H1 (cell line): ENCODE measurements around the gene C15orf62. TPM values are rescaled to one million over a fixed set of nuclear protein-coding genes. Genes with fewer than 3 reads are reported as not detected.

Experiments
- CTCF ChIA-PET: fragments of 300-600 bp; sonication (Branson Sonifier 250); formaldehyde crosslinking; loops from one replicate; lab custom pipeline; 2021; ENCODE audit not compliant: partially characterized antibody; lab: Charles Lee
- POLR2A ChIA-PET: fragments of 300-600 bp; sonication (Branson Sonifier 250); formaldehyde crosslinking; loops from one replicate; lab custom pipeline; 2021; ENCODE audit warnings: inconsistent platforms; ENCODE audit not compliant: partially characterized antibody; lab: Charles Lee
- DNase-seq, 2 experiments: peaks; one replicate each; pipeline versions ENCODE4 v3.0.0 to v3.0.0-alpha.2; 2010 to 2022; ENCODE audit warnings: low spot score in 2 of 2, low read depth in 1 of 2, mixed read lengths in 1 of 2
- FAIRE-seq: peaks from 2 replicates; lab custom pipeline; 2011; peaks lifted over from hg19 to GRCh38; lab: Jason Lieb, UNC
- H2AFZ ChIP-seq: 2 replicates; pipeline ENCODE4 v1.8.1; 2012; ENCODE audit warnings: low read length, inconsistent platforms
- H2AK5ac ChIP-seq: 2 replicates; pipeline ENCODE4 v1.6.1; 2013; ENCODE audit warnings: low read depth, low read length
- H2BK120ac ChIP-seq: replicated peaks from 2 replicates; pipeline ENCODE3; 2013; ENCODE audit warnings: low read depth, low read length, inconsistent platforms
- H2BK12ac ChIP-seq: 2 replicates; pipeline ENCODE4 v1.6.1; 2013; ENCODE audit warnings: low read depth, low read length
- H2BK15ac ChIP-seq: 2 replicates; pipeline ENCODE4 v1.6.1; 2013; ENCODE audit warnings: low read length
- H2BK20ac ChIP-seq: 2 replicates; pipeline ENCODE4 v1.6.1; 2013; ENCODE audit warnings: low read length
- H2BK5ac ChIP-seq: 2 replicates; pipeline ENCODE4 v1.6.1; 2013; ENCODE audit warnings: low read depth, low read length
- H3K14ac ChIP-seq: 2 replicates; pipeline ENCODE4 v1.6.1; 2013; ENCODE audit warnings: inconsistent platforms; ENCODE audit not compliant: insufficient read length
- H3K18ac ChIP-seq: 2 replicates; pipeline ENCODE4 v1.6.1; 2013; ENCODE audit warnings: low read length; ENCODE audit errors: extremely low read depth
- H3K23ac ChIP-seq: 2 replicates; pipeline ENCODE4 v1.6.1; 2013; ENCODE audit warnings: inconsistent platforms; ENCODE audit not compliant: insufficient read length
- H3K23me2 ChIP-seq: 2 replicates; pipeline ENCODE4 v1.6.1; 2013; ENCODE audit warnings: low read depth, low read length
- H3K27ac ChIP-seq: 2 replicates; pipeline ENCODE4 v1.6.1; 2011; ENCODE audit warnings: low read depth, low read length, inconsistent platforms
- H3K27me3 ChIP-seq, 4 experiments: replicated peaks in 1 of 4; 1 replicate in 1 of 4; 2 replicates in 3 of 4; pipeline versions ENCODE4 v1.6.1 to v1.8.1; 2011 to 2013; ENCODE audit warnings: low read length in 3 of 4, mild to moderate bottlenecking in 3 of 4, inconsistent platforms in 2 of 4, mixed read lengths in 2 of 4, moderate library complexity in 1 of 4; ENCODE audit not compliant: control insufficient read depth in 3 of 4, insufficient read depth in 3 of 4; ENCODE audit errors: extremely low read depth in 1 of 4
- H3K36me3 ChIP-seq, 4 experiments: 2 replicates each; pipeline versions ENCODE4 v1.6.1 to v1.8.1; 2011 to 2013; ENCODE audit warnings: mild to moderate bottlenecking in 4 of 4, low read length in 3 of 4, moderate library complexity in 2 of 4, control low read depth in 1 of 4, inconsistent platforms in 1 of 4; ENCODE audit not compliant: insufficient read depth in 4 of 4, control insufficient read depth in 2 of 4
- H3K4ac ChIP-seq: replicated peaks from 2 replicates; pipeline ENCODE3; 2013; ENCODE audit warnings: low read length, low read depth, mixed read lengths, inconsistent platforms; ENCODE audit not compliant: insufficient read length
- H3K4me1 ChIP-seq, 4 experiments: replicated peaks in 1 of 4; 1 replicate in 1 of 4; 2 replicates in 3 of 4; pipeline versions ENCODE4 v1.6.1 to v1.8.1; 2011 to 2013; ENCODE audit warnings: low read length in 3 of 4, inconsistent platforms in 2 of 4, mixed read lengths in 1 of 4; ENCODE audit not compliant: insufficient read depth in 4 of 4, control insufficient read depth in 3 of 4
- H3K4me2 ChIP-seq, 2 experiments: 2 replicates each; pipeline versions ENCODE4 v1.6.1 to v1.8.1; 2011 to 2013; ENCODE audit warnings: low read depth in 2 of 2, low read length in 2 of 2, control low read depth in 1 of 2, inconsistent platforms in 1 of 2, mild to moderate bottlenecking in 1 of 2; ENCODE audit not compliant: insufficient read depth in 1 of 2
- H3K4me3 ChIP-seq, 4 experiments: fragments of 200-600, 300-600 bp in 1 of 4; sonication (generic), shearing (Covaris generic), sonication (Bioruptor Twin) in 1 of 4; 2 replicates each; pipeline versions ENCODE4 v1.5.1 to v1.8.1; 2011 to 2016; ENCODE audit warnings: low read length in 4 of 4, low read depth in 3 of 4, control low read depth in 2 of 4, inconsistent platforms in 2 of 4, mild to moderate bottlenecking in 2 of 4, mixed read lengths in 1 of 4, moderate library complexity in 1 of 4; ENCODE audit not compliant: insufficient read depth in 2 of 4; ENCODE audit errors: extremely low read depth in 1 of 4
- H3K56ac ChIP-seq: replicated peaks from 2 replicates; pipeline ENCODE3; 2013; ENCODE audit warnings: low read depth, mild to moderate bottlenecking, mixed read lengths, low read length, inconsistent platforms; ENCODE audit not compliant: insufficient read length
- H3K79me1 ChIP-seq: 2 replicates; pipeline ENCODE4 v1.6.1; 2013; ENCODE audit warnings: low read depth, low read length, control low read depth
- H3K79me2 ChIP-seq, 2 experiments: 2 replicates each; pipeline versions ENCODE4 v1.6.1 to v1.8.1; 2012 to 2013; ENCODE audit warnings: low read length in 2 of 2, mild to moderate bottlenecking in 2 of 2, inconsistent platforms in 1 of 2; ENCODE audit not compliant: insufficient read depth in 2 of 2, control insufficient read depth in 1 of 2
- H3K9ac ChIP-seq, 4 experiments: replicated peaks in 1 of 4; 1 replicate in 1 of 4; 2 replicates in 3 of 4; pipeline versions ENCODE4 v1.6.1 to v1.8.1; 2011 to 2013; ENCODE audit warnings: low read depth in 3 of 4, low read length in 3 of 4, control low read depth in 2 of 4, mild to moderate bottlenecking in 2 of 4, moderate library complexity in 2 of 4, inconsistent platforms in 1 of 4; ENCODE audit errors: extremely low read depth in 1 of 4
- H3K9me3 ChIP-seq, 2 experiments: 2 replicates each; pipeline versions ENCODE4 v1.6.1 to v1.8.1; 2012 to 2013; ENCODE audit warnings: mild to moderate bottlenecking in 2 of 2, moderate library complexity in 2 of 2, control low read depth in 1 of 2, inconsistent platforms in 1 of 2, low read depth in 1 of 2, low read length in 1 of 2, mixed read lengths in 1 of 2; ENCODE audit not compliant: insufficient read depth in 2 of 2
- H4K20me1 ChIP-seq, 2 experiments: replicated peaks in 1 of 2; 2 replicates each; pipeline versions ENCODE3 to v1.8.1; 2011 to 2013; ENCODE audit warnings: inconsistent platforms in 2 of 2, low read length in 2 of 2, mild to moderate bottlenecking in 1 of 2; ENCODE audit not compliant: insufficient read depth in 2 of 2, control insufficient read depth in 1 of 2
- H4K5ac ChIP-seq: 2 replicates; pipeline ENCODE4 v1.6.1; 2013; ENCODE audit warnings: low read length, low read depth, mixed read lengths, inconsistent platforms; ENCODE audit not compliant: insufficient read length
- H4K8ac ChIP-seq: 2 replicates; pipeline ENCODE4 v1.8.0; 2013; ENCODE audit warnings: mild to moderate bottlenecking, moderate library complexity, low read length, inconsistent platforms; ENCODE audit not compliant: insufficient read depth; ENCODE audit errors: extremely low read depth
- H4K91ac ChIP-seq: replicated peaks from 2 replicates; pipeline ENCODE3; 2013; ENCODE audit warnings: low read length, mixed read lengths, inconsistent platforms; ENCODE audit not compliant: insufficient read length
- BRCA1 ChIP-seq: IDR thresholded peaks from 2 replicates; pipeline ENCODE4 v1.6.1; 2012; ENCODE audit warnings: low read depth, low read length, improper control_type of control experiment
- CBX8 ChIP-seq: fragments of 300-800, 300-1000 bp; sonication (generic); IDR thresholded peaks from 2 replicates; pipeline ENCODE4 v1.7.1; 2016; ENCODE audit warnings: low read depth, low read length, borderline replicate concordance
- MAFK ChIP-seq: IDR thresholded peaks from 2 replicates; pipeline ENCODE4 v1.6.1; 2012; ENCODE audit warnings: low read depth, mild to moderate bottlenecking, improper control_type of control experiment, low read length
- POLR2A ChIP-seq, 2 experiments: IDR thresholded peaks; 1 replicate in 1 of 2; 2 replicates in 1 of 2; pipeline ENCODE4 v1.6.1; 2011; ENCODE audit warnings: low read depth in 2 of 2, low read length in 2 of 2, mild to moderate bottlenecking in 2 of 2; ENCODE audit errors: control extremely low read depth in 1 of 2
- RAD21 ChIP-seq, 2 experiments: IDR thresholded peaks in 1 of 2; conservative IDR thresholded peaks in 1 of 2; 2 replicates each; pipeline ENCODE4 v1.6.1; 2011; ENCODE audit warnings: low read depth in 2 of 2, low read length in 2 of 2, improper control_type of control experiment in 1 of 2, inconsistent platforms in 1 of 2, mild to moderate bottlenecking in 1 of 2, moderate library complexity in 1 of 2
- RXRA ChIP-seq: IDR thresholded peaks from 2 replicates; pipeline ENCODE4 v1.6.1; 2011; ENCODE audit warnings: low read depth, mild to moderate bottlenecking, low read length, moderate library complexity; ENCODE audit not compliant: insufficient read depth
- SRF ChIP-seq: IDR thresholded peaks from 2 replicates; pipeline ENCODE4 v1.6.1; 2011; ENCODE audit warnings: mild to moderate bottlenecking, low read depth, low read length, moderate library complexity
- WGBS, 2 experiments: shearing (Covaris generic) in 1 of 2; methylation state at CpG; one replicate each; pipeline versions ENCODE4 v1.1.6 to v1.1.7; 2013 to 2015; ENCODE audit warnings: low lambda C conversion rate in 2 of 2, mixed read lengths in 2 of 2, inconsistent platforms in 1 of 2, low coverage in 1 of 2, missing lambda C conversion rate in 1 of 2; ENCODE audit not compliant: insufficient replicate concordance in 2 of 2, insufficient coverage in 1 of 2, insufficient read length in 1 of 2; ENCODE audit errors: extremely low coverage in 1 of 2, missing lambda C conversion rate in 1 of 2; 5-methylcytosine and 5-hydroxymethylcytosine counted together
- polyA plus RNA-seq, 7 experiments: library from polyadenylated mRNA; depleted of rRNA in 3 of 7; stranded (reverse) in 5 of 7; unstranded in 2 of 7; fragments of >200 nt in 5 of 7; fragments of 200-250 nt in 2 of 7; gene quantifications; 1 replicate in 5 of 7; 2 replicates in 1 of 7; 4 replicates in 1 of 7; pipeline versions ENCODE4 v1.2.1 to v1.2.3, GENCODE V29; 2011 to 2013; ENCODE audit warnings: missing spikeins in 2 of 7, mixed read lengths in 2 of 7
- total RNA-seq: library from RNA; stranded (reverse); fragmentation: NEBNext Ultra II Directional; extraction: Animal tissue kit (Norgen Biotek cat#: 25700); gene quantifications from 2 replicates; pipeline ENCODE4 v1.2.1, GENCODE V29; 2021
- TF ChIP-seq, protein P1 (sequence below), 3 experiments: IDR thresholded peaks; 1 replicate in 2 of 3; 2 replicates in 1 of 3; pipeline versions ENCODE4 v1.5.1 to v1.6.1; 2011; ENCODE audit warnings: low read length in 3 of 3, mild to moderate bottlenecking in 3 of 3, inconsistent platforms in 2 of 3, low read depth in 1 of 3, moderate library complexity in 1 of 3; ENCODE audit not compliant: insufficient read depth in 1 of 3; ENCODE audit errors: control extremely low read depth in 1 of 3

The C15orf62 gene
- total and polyA plus RNA-seq, 2 of the 8 experiments (the other 6 are each of a cell fraction or from before 2014, with no cell fraction given) = 0.06 to 0.56 TPM

DNA sequence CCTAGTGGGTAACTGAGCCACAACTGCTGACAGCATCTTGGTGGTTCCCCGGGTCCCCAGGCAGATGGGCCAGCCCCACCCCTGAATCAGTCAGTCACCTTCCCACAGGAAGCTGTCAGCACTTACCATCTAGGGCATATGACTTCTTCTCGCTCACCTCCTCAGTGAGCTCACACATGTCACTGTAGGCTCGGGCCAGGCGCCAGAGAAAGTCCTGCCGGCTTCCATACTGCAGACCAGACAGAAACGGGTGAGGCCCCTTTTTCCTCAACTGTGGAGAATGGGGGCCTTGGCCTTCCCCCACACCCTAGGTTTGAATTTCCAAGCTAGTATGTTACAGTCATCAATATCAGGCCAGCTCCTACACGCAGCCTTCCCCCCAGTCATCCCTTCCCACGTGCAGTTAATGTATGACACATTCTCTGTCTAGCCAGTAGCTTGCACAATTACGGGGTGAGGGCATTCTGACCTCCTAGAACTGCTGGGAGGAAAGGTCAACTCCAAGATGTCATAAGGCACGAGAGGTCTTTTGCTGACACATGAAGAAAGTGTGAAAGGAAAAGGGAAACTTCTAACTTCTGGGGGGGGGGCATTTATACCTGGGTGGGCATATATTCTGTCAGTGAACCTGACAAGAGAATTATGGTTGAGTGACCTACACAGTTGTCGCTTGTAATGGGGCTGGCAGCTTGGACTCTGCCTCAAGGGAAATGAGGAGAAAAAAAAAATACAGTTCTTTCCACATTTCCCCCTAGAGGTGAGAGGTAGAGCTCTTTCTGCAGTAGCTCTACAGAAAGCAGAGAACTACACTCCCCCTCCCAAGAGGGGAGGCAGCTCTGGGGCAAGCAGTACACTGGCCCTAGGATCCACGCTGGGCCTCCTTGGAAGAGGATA lies 25.6 kb upstream of the C15orf62 start:
- no peak overlapping the region for H3K23ac ChIP-seq
- no peak for TF ChIP-seq MAFK
- TF ChIP-seq RXRA = no peak
- TF ChIP-seq, protein P1, sequence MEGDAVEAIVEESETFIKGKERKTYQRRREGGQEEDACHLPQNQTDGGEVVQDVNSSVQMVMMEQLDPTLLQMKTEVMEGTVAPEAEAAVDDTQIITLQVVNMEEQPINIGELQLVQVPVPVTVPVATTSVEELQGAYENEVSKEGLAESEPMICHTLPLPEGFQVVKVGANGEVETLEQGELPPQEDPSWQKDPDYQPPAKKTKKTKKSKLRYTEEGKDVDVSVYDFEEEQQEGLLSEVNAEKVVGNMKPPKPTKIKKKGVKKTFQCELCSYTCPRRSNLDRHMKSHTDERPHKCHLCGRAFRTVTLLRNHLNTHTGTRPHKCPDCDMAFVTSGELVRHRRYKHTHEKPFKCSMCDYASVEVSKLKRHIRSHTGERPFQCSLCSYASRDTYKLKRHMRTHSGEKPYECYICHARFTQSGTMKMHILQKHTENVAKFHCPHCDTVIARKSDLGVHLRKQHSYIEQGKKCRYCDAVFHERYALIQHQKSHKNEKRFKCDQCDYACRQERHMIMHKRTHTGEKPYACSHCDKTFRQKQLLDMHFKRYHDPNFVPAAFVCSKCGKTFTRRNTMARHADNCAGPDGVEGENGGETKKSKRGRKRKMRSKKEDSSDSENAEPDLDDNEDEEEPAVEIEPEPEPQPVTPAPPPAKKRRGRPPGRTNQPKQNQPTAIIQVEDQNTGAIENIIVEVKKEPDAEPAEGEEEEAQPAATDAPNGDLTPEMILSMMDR (IDR thresholded peaks at IDR 0.05; ENCODE audit: control extremely low read depth in 1 of 3, insufficient read depth in 1 of 3, low read depth in 1 of 3, low read length in 3 of 3) = peak in 2 of 3 experiments; percentile 10 to 15; a peak in 2 of 4 replicates
- TF ChIP-seq POLR2A (IDR thresholded peaks at IDR 0.05; ENCODE audit: control extremely low read depth in 1 of 2, low read depth in 2 of 2, low read length in 2 of 2) = no peak
- TF ChIP-seq CBX8 = no peak
- no peak for TF ChIP-seq BRCA1
- peak in 1 of 2 experiments; percentile 9; a peak in 1 of 4 replicates for TF ChIP-seq RAD21 (IDR thresholded peaks at IDR 0.05 in 1 of 2, conservative IDR thresholded peaks at IDR 0.05 in 1 of 2; ENCODE audit: low read depth in 2 of 2, low read length in 2 of 2)
- no peak for TF ChIP-seq SRF
- no peak overlapping the region for H3K56ac ChIP-seq
- H3K4me2 ChIP-seq = no peak overlapping the region
- no peaks in the 10 kb centered on the region for H3K23me2 ChIP-seq
- H3K79me1 ChIP-seq = no peaks in the 10 kb centered on the region
- peaks cover 0 to 7% (median 3%) of the 10 kb centered on the region in 4 experiments; a peak in 4 of 8 replicates for H3K36me3 ChIP-seq
- no peak overlapping the region for H3K27ac ChIP-seq
- H2AK5ac ChIP-seq = no peak overlapping the region
- FAIRE-seq = no peak
- DNase-seq = no peak
- no peak overlapping the region for H2BK15ac ChIP-seq
- WGBS, 2 experiments = 90% methylated on average over 11 of the region's 12 CpGs; no CpG with 5 or more reads in 1 of the 2 experiments
- H3K9me3 ChIP-seq = no peaks in the 10 kb centered on the region
- no peak overlapping the region for H2BK120ac ChIP-seq
- no peak overlapping the region for H3K4ac ChIP-seq
- H4K20me1 ChIP-seq = no peaks in the 10 kb centered on the region
- no peak overlapping the region for H3K4me3 ChIP-seq
- no peak overlapping the region for H3K14ac ChIP-seq
- no peak overlapping the region for H3K9ac ChIP-seq
- H2AFZ ChIP-seq = no peak overlapping the region
- H3K18ac ChIP-seq = no peak overlapping the region
- H4K5ac ChIP-seq = no peak overlapping the region
- no peak overlapping the region for H4K8ac ChIP-seq
- H2BK20ac ChIP-seq = no peak overlapping the region
- no peaks in the 10 kb centered on the region for H3K27me3 ChIP-seq
- POLR2A ChIA-PET = interaction anchor here (0.6 to 2.7 kb wide), 6 partner anchors 20 to 145 kb away, joined by 3 to 9 read pairs (median 3); partner anchors contain the start of genes GCHFR and SPINT1
- H2BK5ac ChIP-seq = no peak overlapping the region
- H4K91ac ChIP-seq = no peak overlapping the region
- no peaks in the 10 kb centered on the region for H3K79me2 ChIP-seq
- CTCF ChIA-PET = interaction anchor here (0.6 to 6.8 kb wide), 30 partner anchors 9 to 289 kb away, joined by 3 to 70 read pairs (median 4); partner anchors contain the start of genes C15orf62, CCDC32, GCHFR and RAD51
- H3K4me1 ChIP-seq = peaks cover 9 to 16% (median 10%) of the 10 kb centered on the region in 4 experiments
- no peak overlapping the region for H2BK12ac ChIP-seq
